ENCODE measurements around the gene WDFY2.

GRCh38 chr13:51728275-51728673 lies 144.0 kb downstream of the WDFY2 start:
- TF ChIP-seq CTCF (IDR thresholded peaks at IDR 0.05; ENCODE audit: poor library complexity, severe bottlenecking) (no peak), EP300 (conservative IDR thresholded peaks at IDR 0.05; ENCODE audit: poor library complexity, severe bottlenecking) (no peak), RAD21 (conservative IDR thresholded peaks at IDR 0.05) (no peak), EZH2 (IDR thresholded peaks at IDR 0.05; ENCODE audit: borderline replicate concordance, insufficient read depth, low read length, poor library complexity, severe bottlenecking) (no peak), POLR2AphosphoS5 (IDR thresholded peaks at IDR 0.05) (no peak), MXI1 (conservative IDR thresholded peaks at IDR 0.05; ENCODE audit: poor library complexity, severe bottlenecking) (no peak), TAF1 (IDR thresholded peaks at IDR 0.05; ENCODE audit: low read depth) (no peak), REST (IDR thresholded peaks at IDR 0.05; ENCODE audit: borderline replicate concordance) (no peak)
